Chondrocyte (in vitro differentiated cells): ENCODE results near the gene BIRC3. TPM values are rescaled to one million over a fixed set of nuclear protein-coding genes. Genes with fewer than 3 reads are reported as not detected.
"Not testable (repeated sequence)": the region's sequence is repeated elsewhere in the genome, so short reads cannot be mapped to it uniquely, and the experiment has no call there.

ENCODE experiments used
- DNase-seq: peaks from one replicate; pipeline ENCODE4 v3.0.0; 2021; ENCODE audit warnings: mixed read lengths, low spot score
- H3K27ac Mint-ChIP-seq: one replicate; pipeline ENCODE4 v1.8.0; 2021; ENCODE audit warnings: mild to moderate bottlenecking, moderate library complexity, mixed read lengths; ENCODE audit not compliant: unreplicated experiment
- H3K27me3 Mint-ChIP-seq: 2 replicates; pipeline ENCODE4 v1.8.0; 2021; ENCODE audit warnings: low read depth, mixed read lengths
- H3K36me3 Mint-ChIP-seq: 2 replicates; pipeline ENCODE4 v1.8.0; 2021; ENCODE audit warnings: low read depth, mixed read lengths
- H3K4me1 Mint-ChIP-seq: 2 replicates; pipeline ENCODE4 v1.8.0; 2021; ENCODE audit warnings: low read depth, mild to moderate bottlenecking, mixed read lengths
- H3K4me3 Mint-ChIP-seq: one replicate; pipeline ENCODE4 v1.8.0; 2021; ENCODE audit warnings: mild to moderate bottlenecking, moderate library complexity, mixed read lengths; ENCODE audit not compliant: unreplicated experiment
- H3K9me3 Mint-ChIP-seq: 2 replicates; pipeline ENCODE4 v1.8.0; 2021; ENCODE audit warnings: low read depth, mixed read lengths
- total RNA-seq: library from RNA; stranded (reverse); gene quantifications from 3 replicates; pipeline ENCODE4 v1.2.1, GENCODE V29; 2021
- TF ChIP-seq, protein P1 (sequence below): fragments of 200-600 bp; sonication (generic); IDR thresholded peaks from 2 replicates; pipeline ENCODE4 v1.5.0; 2021; ENCODE audit warnings: antibody characterized with exemption, mild to moderate bottlenecking, moderate library complexity

BIRC3 gene
- total RNA-seq, 1 donor from 2014 or later, result 0.40 TPM

DNA sequence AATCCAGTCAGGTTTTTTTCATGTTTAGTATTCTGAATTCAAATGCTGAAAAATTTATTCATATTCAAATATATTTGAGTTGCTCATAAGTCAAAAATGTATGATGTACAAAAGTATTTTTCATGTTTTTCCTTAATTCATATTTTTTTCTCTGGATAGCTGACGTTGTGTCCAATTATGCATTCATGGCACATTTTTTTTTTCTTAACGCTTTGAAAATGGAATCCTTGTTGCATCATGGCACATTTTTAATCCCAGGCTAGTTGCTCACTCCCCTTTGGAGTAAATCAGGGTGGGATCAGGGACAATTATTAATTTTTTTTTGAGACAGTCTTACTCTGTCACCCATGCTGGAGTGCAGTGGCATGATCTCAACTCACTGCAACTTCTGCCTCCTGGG, 14.1 kb downstream of the BIRC3 start:
- DNase-seq, result no peak
- Mint-ChIP-seq H3K27ac (no peak overlapping the region), H3K4me1 (peaks cover 9% of the 10 kb centered on the region), H3K27me3 (no peaks in the 10 kb centered on the region), H3K36me3 (no peaks in the 10 kb centered on the region), H3K9me3 (no peaks in the 10 kb centered on the region), H3K4me3 (no peak overlapping the region)
- TF ChIP-seq, protein P1, sequence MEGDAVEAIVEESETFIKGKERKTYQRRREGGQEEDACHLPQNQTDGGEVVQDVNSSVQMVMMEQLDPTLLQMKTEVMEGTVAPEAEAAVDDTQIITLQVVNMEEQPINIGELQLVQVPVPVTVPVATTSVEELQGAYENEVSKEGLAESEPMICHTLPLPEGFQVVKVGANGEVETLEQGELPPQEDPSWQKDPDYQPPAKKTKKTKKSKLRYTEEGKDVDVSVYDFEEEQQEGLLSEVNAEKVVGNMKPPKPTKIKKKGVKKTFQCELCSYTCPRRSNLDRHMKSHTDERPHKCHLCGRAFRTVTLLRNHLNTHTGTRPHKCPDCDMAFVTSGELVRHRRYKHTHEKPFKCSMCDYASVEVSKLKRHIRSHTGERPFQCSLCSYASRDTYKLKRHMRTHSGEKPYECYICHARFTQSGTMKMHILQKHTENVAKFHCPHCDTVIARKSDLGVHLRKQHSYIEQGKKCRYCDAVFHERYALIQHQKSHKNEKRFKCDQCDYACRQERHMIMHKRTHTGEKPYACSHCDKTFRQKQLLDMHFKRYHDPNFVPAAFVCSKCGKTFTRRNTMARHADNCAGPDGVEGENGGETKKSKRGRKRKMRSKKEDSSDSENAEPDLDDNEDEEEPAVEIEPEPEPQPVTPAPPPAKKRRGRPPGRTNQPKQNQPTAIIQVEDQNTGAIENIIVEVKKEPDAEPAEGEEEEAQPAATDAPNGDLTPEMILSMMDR, result no peak

DNA sequence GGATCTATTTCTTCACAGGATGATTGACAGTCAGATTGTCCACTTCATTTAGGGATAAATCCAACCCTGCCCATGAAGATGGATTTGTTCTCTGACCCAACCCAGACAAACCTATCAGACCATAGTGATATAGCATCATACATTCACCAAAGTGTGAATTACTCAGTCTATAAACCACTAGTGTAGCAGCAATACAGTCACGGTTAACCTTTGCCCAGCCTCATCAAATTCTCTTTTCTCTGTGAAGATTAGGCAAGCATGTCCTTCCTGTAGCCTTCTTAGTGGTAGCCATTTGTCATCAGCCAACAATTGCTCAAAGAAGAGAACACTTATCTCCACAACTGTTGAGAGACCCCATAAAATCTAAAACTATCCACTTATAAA, 15.3 kb downstream of the BIRC3 start:
- peaks cover 9% of the 10 kb centered on the region for H3K4me1 Mint-ChIP-seq
- no peaks in the 10 kb centered on the region for H3K9me3 Mint-ChIP-seq
- TF ChIP-seq, protein P1, result no peak
- no peak overlapping the region for H3K4me3 Mint-ChIP-seq
- no peak for DNase-seq
- no peak overlapping the region for H3K27ac Mint-ChIP-seq
- H3K36me3 Mint-ChIP-seq, result no peaks in the 10 kb centered on the region
- no peaks in the 10 kb centered on the region for H3K27me3 Mint-ChIP-seq

DNA sequence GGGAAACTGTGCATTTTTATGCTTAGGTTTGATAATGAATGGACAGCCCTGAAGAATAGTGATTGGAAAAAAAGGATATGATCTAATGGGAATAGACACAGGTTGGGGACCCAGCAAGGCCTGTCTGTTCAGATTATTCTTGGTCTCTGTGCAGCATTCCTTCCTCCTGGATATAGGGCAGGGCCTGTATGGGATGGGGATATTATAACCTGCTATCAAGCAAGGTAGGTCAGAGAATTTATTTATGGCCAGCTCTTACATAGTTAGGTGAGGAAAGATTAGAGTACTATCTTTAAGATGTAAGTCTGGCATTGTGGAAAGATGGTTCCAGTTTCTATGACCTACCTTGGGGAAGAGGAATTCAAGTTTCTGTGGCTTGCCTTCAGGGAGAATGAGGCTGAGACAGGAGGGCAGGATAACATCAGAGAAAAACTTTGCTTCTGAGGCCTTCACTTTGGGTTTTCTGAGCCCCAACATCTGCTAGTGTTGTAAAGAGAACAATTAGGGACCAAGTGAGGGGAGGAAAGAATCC, 21.3 kb downstream of the BIRC3 start:
- no peaks in the 10 kb centered on the region for H3K9me3 Mint-ChIP-seq
- H3K4me3 Mint-ChIP-seq, result no peak overlapping the region
- no peaks in the 10 kb centered on the region for H3K36me3 Mint-ChIP-seq
- TF ChIP-seq, protein P1, result no peak
- H3K27ac Mint-ChIP-seq, result no peak overlapping the region
- H3K27me3 Mint-ChIP-seq, result no peaks in the 10 kb centered on the region
- DNase-seq, result no peak
- peaks cover 8% of the 10 kb centered on the region for H3K4me1 Mint-ChIP-seq

DNA sequence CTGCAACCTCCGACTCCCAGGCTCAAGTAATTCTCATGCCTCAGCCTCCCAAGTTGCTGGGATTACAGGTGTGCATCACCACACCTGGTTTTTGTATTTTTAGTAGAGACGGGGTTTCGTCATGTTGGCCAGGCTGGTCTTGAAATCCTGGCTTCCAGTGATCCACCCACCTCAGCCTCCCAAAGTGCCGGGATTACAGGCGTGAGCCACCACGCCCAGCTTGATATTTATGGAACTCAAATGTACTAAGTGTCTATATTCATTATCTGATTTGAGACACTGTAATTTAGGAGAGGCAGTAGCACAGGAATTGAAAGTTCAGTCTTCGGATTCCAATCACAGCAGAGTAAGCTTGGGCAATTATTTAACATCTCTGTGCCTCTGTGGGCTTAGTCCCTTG, 24.0 kb downstream of the BIRC3 start:
- not testable (repeated sequence) for DNase-seq, H3K27ac Mint-ChIP-seq, H3K27me3 Mint-ChIP-seq, H3K36me3 Mint-ChIP-seq, H3K4me3 Mint-ChIP-seq, H3K9me3 Mint-ChIP-seq
- peaks cover 30% of the 10 kb centered on the region for H3K4me1 Mint-ChIP-seq

DNA sequence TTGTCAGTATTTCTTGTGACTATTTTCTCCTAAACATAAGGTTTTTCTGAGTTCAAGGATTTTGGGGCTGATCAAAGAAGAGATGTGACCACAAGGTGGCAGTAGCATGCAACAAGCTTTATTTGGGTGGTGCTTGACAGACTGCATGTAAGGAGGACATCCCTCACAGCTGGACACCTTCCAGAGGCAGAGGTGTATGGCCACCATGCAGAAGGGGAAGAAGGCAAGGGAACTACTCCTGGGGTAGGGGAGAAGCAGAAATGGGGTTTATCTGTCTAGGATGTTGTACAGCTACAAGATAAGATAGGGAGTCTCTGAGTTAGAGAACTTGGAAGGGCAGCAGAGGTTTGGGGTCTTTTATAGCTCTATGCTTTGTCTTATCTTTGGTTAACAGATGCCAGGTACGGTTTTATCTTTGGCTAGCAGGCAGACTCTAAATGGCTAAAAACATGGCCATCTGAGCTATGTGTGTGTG, 24.6 kb downstream of the BIRC3 start:
- Mint-ChIP-seq H3K4me1 (peaks cover 30% of the 10 kb centered on the region), H3K27ac (no peak overlapping the region), H3K27me3 (no peaks in the 10 kb centered on the region), H3K4me3 (no peak overlapping the region), H3K36me3 (no peaks in the 10 kb centered on the region), H3K9me3 (no peaks in the 10 kb centered on the region)
- TF ChIP-seq, protein P1, result peak; percentile 91
- DNase-seq, result no peak

DNA sequence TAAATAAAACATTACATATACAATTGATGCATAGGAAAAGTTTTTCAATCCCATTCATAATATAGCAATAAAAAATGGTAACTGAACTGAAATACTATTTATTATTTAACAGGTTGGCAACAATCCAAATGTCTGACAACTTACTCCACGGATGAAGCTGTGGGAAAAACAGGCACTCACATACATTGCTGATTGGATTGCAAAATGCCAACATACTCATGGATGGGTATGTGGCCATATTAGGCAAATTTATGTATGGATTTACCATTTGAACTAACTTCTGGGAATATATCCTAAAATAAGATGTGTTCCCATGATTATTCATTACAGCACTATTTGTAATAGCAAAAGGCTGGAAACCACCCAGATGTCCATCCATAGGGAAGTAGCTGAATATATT, 26.5 kb downstream of the BIRC3 start:
- H3K9me3 Mint-ChIP-seq, result no peaks in the 10 kb centered on the region
- H3K4me3 Mint-ChIP-seq, result no peak overlapping the region
- H3K4me1 Mint-ChIP-seq, result peaks cover 39% of the 10 kb centered on the region
- no peak for DNase-seq
- H3K36me3 Mint-ChIP-seq, result no peaks in the 10 kb centered on the region
- no peak overlapping the region for H3K27ac Mint-ChIP-seq
- H3K27me3 Mint-ChIP-seq, result no peaks in the 10 kb centered on the region
- TF ChIP-seq, protein P1, result no peak
